T47D (cell line): Measurements from ENCODE around the gene IDUA.

Source experiments
- DNase-seq, 2 experiments: peaks; one replicate each; pipeline versions ENCODE4 v3.0.0 to v3.0.0-alpha.2; 2011 to 2012; ENCODE audit warnings: low read depth in 1 of 2, low spot score in 1 of 2
- JUND ChIP-seq: IDR thresholded peaks from 2 replicates; pipeline ENCODE4 v1.6.1; 2012; ENCODE audit warnings: low read depth
- in situ Hi-C: cut with HindIII; loops from 2 replicates; pipeline ENCODE4 v1.10.0; 2016; ENCODE audit warnings: low sequenced_read_pairs, low pct_unique_long_range_greater_than_20kb

IDUA gene

DNA sequence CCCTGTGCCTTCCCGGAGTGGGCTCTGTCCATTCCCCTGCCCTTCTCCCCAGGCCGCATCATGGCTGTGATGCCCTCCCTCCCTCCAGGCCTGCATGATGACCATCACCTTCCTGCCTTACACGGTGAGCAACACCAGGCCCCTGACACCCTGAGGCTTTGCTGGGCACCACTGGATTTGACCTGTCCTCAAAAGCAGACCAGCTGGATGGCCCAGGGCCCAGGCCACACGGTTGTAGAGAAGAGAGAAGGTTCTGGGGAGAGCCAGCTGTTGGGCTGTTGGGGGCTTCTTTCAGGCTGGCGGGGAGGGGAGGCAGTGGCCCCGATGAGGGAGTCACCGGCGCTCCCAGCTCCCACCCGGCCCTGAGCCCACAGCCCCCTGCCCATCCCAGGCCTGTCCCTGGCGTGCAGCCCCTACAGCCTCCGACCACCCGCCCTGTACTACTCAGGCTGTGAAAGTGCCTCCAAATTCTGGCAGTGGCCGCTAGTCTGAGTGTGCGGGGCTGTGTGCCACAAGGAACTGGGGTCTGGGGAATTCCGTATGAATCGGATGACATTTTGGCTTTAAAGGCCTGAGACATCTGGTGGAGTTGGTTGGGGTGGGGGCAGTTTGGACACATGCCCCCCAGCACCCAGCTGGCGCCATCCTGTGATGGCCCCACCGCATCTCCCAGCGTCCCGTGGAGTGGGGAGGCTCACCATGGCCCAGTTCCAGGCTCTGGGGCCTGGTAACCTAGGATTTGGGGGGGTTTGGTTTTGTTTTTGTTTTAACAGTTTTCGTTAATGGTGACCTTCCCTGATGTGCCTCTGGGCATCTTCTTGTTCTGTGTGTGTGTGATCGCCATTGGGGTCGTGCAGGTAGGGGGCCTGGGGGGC, 35.0 kb upstream of the IDUA start:
- no peak for DNase-seq
- in situ Hi-C loops, result no loop called here
- no peak for TF ChIP-seq JUND

DNA sequence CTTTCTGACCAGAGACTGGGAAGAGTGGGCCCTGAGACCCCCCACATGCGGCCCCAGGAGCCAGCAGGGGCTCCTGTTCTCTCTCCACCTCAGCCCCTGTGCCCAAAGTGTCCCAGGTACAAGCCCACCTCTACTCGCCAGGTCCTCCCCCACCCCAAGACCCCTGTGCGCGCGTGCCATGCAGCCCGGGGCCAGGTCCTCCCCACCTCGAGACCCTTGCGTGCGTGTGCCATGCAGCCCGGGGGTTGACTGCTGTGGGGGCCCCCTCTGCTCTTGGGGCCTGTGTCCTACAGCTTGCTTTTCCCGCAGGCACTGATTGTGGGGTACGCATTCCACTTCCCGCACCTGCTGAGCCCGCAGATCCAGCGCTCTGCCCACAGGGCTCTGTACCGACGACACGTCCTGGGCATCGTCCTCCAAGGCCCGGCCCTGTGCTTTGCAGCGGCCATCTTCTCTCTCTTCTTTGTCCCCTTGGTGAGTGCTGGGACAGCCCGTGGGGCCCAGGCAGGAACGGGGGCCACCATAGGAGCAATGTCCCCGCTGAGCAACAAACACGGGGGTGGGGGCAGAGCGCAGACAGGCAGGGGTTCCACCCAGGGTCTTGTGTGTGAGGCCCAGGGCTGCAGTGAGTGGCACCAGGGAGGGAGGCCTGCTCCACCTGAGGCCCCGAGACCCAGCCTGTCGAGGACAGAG, 33.8 kb upstream of the IDUA start:
- DNase-seq, result no peak
- in situ Hi-C loops, result no loop called here
- no peak for TF ChIP-seq JUND

DNA sequence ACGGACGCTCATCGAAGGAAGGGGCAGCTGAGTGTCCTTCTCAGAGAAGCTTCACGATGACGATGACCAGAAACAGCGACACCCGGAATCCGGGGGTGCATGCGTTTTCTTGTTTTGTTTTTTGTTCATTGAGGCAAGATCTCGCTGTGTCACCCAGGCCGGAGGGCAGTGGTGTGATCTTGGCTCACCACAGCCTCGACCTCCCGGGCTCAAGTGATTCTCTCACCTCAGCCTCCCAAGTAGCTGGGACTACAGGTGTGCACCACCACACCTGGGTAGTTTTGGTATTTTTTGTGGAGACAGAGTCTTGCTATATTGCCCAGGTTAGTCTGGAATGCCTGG, 33.3 kb upstream of the IDUA start:
- in situ Hi-C loops, result no loop called here
- TF ChIP-seq JUND, result no peak
- DNase-seq, result no peak

- in situ Hi-C loops, result no loop called here
- no peak for DNase-seq
Measured at GRCh38 chr4:954211-955020, 32.4 kb upstream of the IDUA start.

DNA sequence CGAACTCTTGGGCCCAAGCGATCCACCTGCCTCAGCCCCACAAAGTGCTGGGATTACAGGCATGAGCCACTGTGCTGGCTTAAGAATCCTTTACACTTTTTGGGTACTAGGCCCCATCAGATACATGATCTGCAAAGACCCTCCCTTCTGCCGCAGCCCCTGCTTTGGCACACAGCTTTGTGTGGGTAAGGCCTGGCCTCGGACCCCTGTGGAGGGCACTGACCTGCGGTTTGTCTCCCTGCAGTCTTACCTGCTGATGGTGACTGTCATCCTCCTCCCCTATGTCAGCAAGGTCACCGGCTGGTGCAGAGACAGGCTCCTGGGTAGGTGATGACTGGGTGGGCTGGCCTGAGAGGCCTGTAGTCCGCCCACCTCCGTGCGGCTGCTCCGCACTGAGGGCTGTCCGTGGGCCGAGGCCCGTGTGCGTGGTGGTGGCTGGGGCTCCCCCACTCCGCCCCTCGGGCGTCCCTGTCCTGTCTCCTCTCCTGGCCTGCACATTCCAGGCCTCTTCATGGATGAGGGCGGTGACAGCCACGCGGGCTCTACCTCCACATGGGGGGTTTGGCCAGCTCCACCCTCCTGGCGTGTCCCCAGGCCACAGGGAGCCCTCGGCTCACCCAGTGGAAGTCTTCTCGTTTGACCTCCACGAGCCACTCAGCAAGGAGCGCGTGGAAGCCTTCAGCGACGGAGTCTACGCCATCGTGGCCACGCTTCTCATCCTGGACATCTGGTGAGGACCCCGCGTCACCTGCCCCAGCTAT, 31.5 kb upstream of the IDUA start:
- DNase-seq, result no peak
- TF ChIP-seq JUND, result no peak
- in situ Hi-C loops, result no loop called here

More at GRCh38 chr4:954211-955020, 32.4 kb upstream of the IDUA start:
- no peak for TF ChIP-seq JUND

GRCh38 chr4:955931-956381, 30.9 kb upstream of the IDUA start:
- TF ChIP-seq JUND, result no peak
- DNase-seq, result no peak
- in situ Hi-C loops, result no loop called here

GRCh38 chr4:956531-957230, 30.2 kb upstream of the IDUA start:
- no peak for DNase-seq
- in situ Hi-C loops, result no loop called here
- no peak for TF ChIP-seq JUND

GRCh38 chr4:957231-957580, 29.6 kb upstream of the IDUA start:
- in situ Hi-C loops, result no loop called here
- TF ChIP-seq JUND, result no peak
- no peak for DNase-seq

DNA sequence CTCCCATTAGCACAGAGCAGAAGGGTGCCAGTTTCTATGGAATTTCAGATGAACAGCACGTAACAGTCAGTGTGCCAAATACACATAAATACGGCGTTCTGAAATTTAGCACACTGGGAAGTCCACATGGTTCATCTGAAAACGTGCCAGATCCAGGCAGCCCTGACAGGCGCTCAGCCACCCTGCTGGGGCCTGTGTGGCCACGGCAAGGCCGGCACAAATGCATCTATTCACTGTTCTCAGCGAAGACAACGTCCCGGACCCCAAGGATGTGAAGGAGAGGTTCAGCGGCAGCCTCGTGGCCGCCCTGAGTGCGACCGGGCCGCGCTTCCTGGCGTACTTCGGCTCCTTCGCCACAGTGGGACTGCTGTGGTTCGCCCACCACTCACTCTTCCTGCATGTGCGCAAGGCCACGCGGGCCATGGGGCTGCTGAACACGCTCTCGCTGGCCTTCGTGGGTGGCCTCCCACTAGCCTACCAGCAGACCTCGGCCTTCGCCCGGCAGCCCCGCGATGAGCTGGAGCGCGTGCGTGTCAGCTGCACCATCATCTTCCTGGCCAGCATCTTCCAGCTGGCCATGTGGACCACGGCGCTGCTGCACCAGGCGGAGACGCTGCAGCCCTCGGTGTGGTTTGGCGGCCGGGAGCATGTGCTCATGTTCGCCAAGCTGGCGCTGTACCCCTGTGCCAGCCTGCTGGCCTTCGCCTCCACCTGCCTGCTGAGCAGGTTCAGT, 29.1 kb upstream of the IDUA start:
- DNase-seq, result no peak
- in situ Hi-C loops, result no loop called here
- TF ChIP-seq JUND, result no peak

- TF ChIP-seq JUND, result no peak
- in situ Hi-C loops, result no loop called here
- DNase-seq, result no peak
Measured at GRCh38 chr4:958314-958665, 28.6 kb upstream of the IDUA start.

DNA sequence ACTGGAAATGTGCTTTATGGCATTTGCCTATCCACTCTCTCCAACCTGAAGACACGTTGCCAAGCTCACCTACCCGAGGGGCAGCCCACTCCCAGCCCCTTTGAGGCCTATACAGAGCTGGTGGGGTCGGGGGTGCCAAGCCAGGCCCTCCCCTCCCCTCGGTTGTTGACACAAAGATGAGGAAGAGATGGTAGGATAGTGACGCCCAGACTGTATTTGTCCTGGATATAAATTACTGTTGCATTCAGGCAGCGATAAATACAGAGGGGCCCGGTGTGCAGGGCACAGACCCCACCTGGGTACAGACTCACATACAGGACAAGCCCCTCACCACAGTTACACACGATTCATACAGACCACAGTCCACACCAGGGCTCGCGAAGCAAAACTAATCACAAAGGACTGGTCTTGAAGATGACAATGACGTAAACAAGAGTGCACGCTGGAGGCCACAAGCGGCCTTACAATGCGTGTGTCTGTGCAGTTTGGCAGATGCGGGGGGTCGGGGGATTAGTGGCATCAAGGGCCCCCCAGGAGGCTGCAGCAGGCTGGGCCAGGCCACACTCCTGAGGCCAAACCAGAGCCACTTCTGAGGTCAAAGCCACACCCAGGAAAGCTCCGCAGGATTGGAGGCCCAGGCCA, 28.0 kb upstream of the IDUA start:
- no peak for DNase-seq
- in situ Hi-C loops, result no loop called here
- no peak for TF ChIP-seq JUND
